Measurements from ENCODE around the gene SCN2B. TPM values are rescaled to one million over a fixed set of nuclear protein-coding genes. Genes with fewer than 3 reads are reported as not detected.

The SCN2B gene
- total and polyA plus RNA-seq, 8 donors = 0.12 to 0.92 (median 0.29) TPM; not detected in 3

GRCh38 chr11:118153516-118153915 is 22.9 kb downstream of the SCN2B start:
- Histone ChIP-seq H3K27ac (no peak overlapping the region), H3K4me1 (peaks cover 15 to 40% (median 30%) of the 10 kb centered on the region in 4 donors), H3K27me3 (peaks cover 9 to 90% (median 56%) of the 10 kb centered on the region in 3 donors), H3K4me3 (peak overlapping the region; percentile 45 to 65 (median 54)), H3K9me3 (no peaks in the 10 kb centered on the region), H3K36me3 (no peaks in the 10 kb centered on the region)
- WGBS, 5 donors = 26 to 37% (median 33%) methylated on average over 15 to 16 of the region's 16 CpGs
- TF ChIP-seq POLR2AphosphoS5 (IDR thresholded peaks at IDR 0.05) (no peak), EP300 (IDR thresholded peaks at IDR 0.05) (no peak), POLR2A (IDR thresholded peaks at IDR 0.05) (no peak), CTCF (IDR thresholded peaks at IDR 0.05) (no peak)
- intact Hi-C loops (cut with DNase I; ENCODE audit: low total_unique reads) = no loop called here
- no peak for DNase-seq

- Histone ChIP-seq H3K27ac (peak within 1 kb of the TSS in 1 of 5 donors; percentile 43), H3K9me3 (no peaks in the 10 kb centered on the region), H3K36me3 (no peaks in the 10 kb centered on the region), H3K27me3 (peaks cover 9 to 83% (median 56%) of the 10 kb centered on the region in 3 donors), H3K4me1 (peaks cover 15 to 40% (median 30%) of the 10 kb centered on the region in 4 donors), H3K4me3 (peak within 1 kb of the TSS; percentile 45 to 65 (median 54))
- intact Hi-C loops (cut with DNase I; ENCODE audit: low total_unique reads) = no loop called here
- WGBS, 5 donors = 0 to 2% (median 1%) methylated on average over 45 to 88 of the region's 88 CpGs
- peak; percentile 65 to 93 for DNase-seq
- TF ChIP-seq CTCF (IDR thresholded peaks at IDR 0.05) (no peak), POLR2AphosphoS5 (IDR thresholded peaks at IDR 0.05) (no peak), EP300 (IDR thresholded peaks at IDR 0.05) (no peak), POLR2A (IDR thresholded peaks at IDR 0.05) (no peak)
Observed at GRCh38 chr11:118152552-118153471, 23.6 kb downstream of the SCN2B start, which contains the start of gene SCN4B. Gene SCN4B, minus strand, starts transcription at chr11:118152823. Its CDS starts 150 bp downstream, at chr11:118152673.

- peak overlapping the region; percentile 45 to 65 (median 54) for H3K4me3 ChIP-seq
- H3K36me3 ChIP-seq = no peaks in the 10 kb centered on the region
- H3K9me3 ChIP-seq = no peaks in the 10 kb centered on the region
- H3K27me3 ChIP-seq = peaks cover 9 to 76% (median 49%) of the 10 kb centered on the region in 3 donors
- H3K4me1 ChIP-seq = peaks cover 15 to 38% (median 29%) of the 10 kb centered on the region in 4 donors
- DNase-seq = no peak
- TF ChIP-seq POLR2AphosphoS5 (IDR thresholded peaks at IDR 0.05) = no peak
- no peak for TF ChIP-seq CTCF (IDR thresholded peaks at IDR 0.05)
- TF ChIP-seq POLR2A (IDR thresholded peaks at IDR 0.05) = no peak
- no peak for TF ChIP-seq EP300 (IDR thresholded peaks at IDR 0.05)
- intact Hi-C loops (cut with DNase I; ENCODE audit: low total_unique reads) = no loop called here
- 7 to 21% (median 16%) methylated on average over 10 to 16 of the region's 16 CpGs for WGBS, 5 donors
- peak overlapping the region in 1 of 5 donors; percentile 43 for H3K27ac ChIP-seq
Observed at GRCh38 chr11:118152020-118152551, 24.4 kb downstream of the SCN2B start.

- Histone ChIP-seq H3K9me3 (no peaks in the 10 kb centered on the region), H3K36me3 (no peaks in the 10 kb centered on the region), H3K4me3 (no peak overlapping the region), H3K4me1 (peaks cover 15 to 32% (median 26%) of the 10 kb centered on the region in 4 donors), H3K27me3 (peaks cover 9 to 69% (median 43%) of the 10 kb centered on the region in 3 donors), H3K27ac (no peak overlapping the region)
- intact Hi-C loops (cut with DNase I; ENCODE audit: low total_unique reads) = no loop called here
- WGBS, 5 donors = 21 to 41% (median 33%) methylated on average over 5 of the region's 5 CpGs
- TF ChIP-seq EP300 (IDR thresholded peaks at IDR 0.05) (no peak), POLR2AphosphoS5 (IDR thresholded peaks at IDR 0.05) (no peak), POLR2A (IDR thresholded peaks at IDR 0.05) (no peak), CTCF (IDR thresholded peaks at IDR 0.05) (no peak)
- DNase-seq = no peak
Observed at GRCh38 chr11:118151431-118151830, 25.0 kb downstream of the SCN2B start.

All from stomach (tissue), 9 donors.